Measurements from ENCODE around the gene AKR1C1. TPM values are rescaled to one million over a fixed set of nuclear protein-coding genes. Genes with fewer than 3 reads are reported as not detected.
"Not testable (repeated sequence)": the region's sequence is repeated elsewhere in the genome, so short reads cannot be mapped to it uniquely, and the experiment has no call there.

The AKR1C1 gene
- total RNA-seq, 1 experiment from 2014 or later: 10.2 TPM

DNA sequence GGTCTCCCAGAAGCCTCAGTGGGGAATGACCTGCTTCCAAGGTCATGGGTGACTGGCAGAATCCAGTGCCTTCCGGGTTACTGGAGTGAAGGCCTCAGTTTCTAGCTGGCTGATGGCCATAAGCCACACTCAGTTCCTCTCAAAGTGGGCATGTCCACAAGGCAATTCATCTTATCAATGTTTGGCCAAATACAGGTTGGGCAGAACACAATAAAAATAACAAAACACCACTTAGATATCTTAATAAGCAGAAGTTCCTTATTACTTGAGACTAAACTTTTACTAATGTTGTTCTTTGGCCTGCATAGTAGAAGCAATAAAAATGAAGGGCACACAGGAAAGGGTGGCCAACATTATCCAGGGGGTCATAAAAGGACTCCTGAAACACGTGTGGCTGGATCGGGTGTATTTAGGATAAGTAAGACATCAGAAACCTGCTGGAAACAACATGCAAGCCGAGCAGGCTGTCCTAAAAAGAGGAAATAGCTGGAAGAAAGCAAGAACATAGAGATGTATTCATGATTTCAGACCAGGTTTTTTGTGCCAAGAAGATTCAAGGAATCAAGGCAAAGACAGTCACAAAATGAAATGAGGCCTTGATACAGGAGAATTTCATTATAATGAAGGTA lies 60.1 kb downstream of the AKR1C1 start:
- Mint-ChIP-seq H3K9me3 (ENCODE audit: low read depth, unreplicated experiment) (peaks cover 5% of the 10 kb centered on the region), H3K27me3 (ENCODE audit: unreplicated experiment) (no peaks in the 10 kb centered on the region), H3K4me3 (ENCODE audit: low read depth, unreplicated experiment) (no peak overlapping the region), H3K4me1 (ENCODE audit: low read depth, unreplicated experiment) (peaks cover 61% of the 10 kb centered on the region), H3K27ac (ENCODE audit: unreplicated experiment) (no peak overlapping the region), H3K36me3 (ENCODE audit: insufficient read depth, unreplicated experiment) (no peaks in the 10 kb centered on the region)
- BruUV-seq (replicated peaks): no TSS peak
- intact Hi-C loops (cut with micrococcal nuclease; ENCODE audit: unreplicated experiment): no loop called here
- no peak for DNase-seq
- CTCF ChIA-PET: interaction anchor here (1.0 kb wide), 1 partner anchor 317 kb away, joined by 3 read pairs; no protein-coding TSS in a partner anchor
- TF ChIP-seq, protein P1, sequence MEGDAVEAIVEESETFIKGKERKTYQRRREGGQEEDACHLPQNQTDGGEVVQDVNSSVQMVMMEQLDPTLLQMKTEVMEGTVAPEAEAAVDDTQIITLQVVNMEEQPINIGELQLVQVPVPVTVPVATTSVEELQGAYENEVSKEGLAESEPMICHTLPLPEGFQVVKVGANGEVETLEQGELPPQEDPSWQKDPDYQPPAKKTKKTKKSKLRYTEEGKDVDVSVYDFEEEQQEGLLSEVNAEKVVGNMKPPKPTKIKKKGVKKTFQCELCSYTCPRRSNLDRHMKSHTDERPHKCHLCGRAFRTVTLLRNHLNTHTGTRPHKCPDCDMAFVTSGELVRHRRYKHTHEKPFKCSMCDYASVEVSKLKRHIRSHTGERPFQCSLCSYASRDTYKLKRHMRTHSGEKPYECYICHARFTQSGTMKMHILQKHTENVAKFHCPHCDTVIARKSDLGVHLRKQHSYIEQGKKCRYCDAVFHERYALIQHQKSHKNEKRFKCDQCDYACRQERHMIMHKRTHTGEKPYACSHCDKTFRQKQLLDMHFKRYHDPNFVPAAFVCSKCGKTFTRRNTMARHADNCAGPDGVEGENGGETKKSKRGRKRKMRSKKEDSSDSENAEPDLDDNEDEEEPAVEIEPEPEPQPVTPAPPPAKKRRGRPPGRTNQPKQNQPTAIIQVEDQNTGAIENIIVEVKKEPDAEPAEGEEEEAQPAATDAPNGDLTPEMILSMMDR (IDR thresholded peaks at IDR 0.05; ENCODE audit: unreplicated experiment): no peak

DNA sequence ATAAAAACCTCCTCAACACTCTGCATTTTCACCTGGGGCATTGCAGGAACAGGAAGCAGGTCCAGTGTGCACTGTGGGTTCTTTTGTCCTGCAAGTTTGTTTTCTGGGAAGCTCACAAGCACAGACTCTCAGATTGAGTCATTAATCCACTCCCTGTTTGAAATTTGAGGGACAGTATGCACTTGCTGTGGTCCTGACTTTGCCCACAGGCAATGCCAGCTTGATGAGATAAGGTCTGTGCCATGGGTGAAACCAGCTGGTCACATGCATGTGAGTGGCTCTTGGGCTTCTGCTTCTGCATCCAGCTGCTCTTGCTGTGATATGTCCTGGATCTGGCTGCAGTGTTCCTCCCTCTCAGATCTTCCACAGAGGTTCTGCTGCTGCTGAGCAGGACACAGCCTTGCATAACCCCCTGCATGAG lies 62.3 kb downstream of the AKR1C1 start:
- BruUV-seq (replicated peaks): not testable (repeated sequence)
- peak; percentile 28 for DNase-seq

DNA sequence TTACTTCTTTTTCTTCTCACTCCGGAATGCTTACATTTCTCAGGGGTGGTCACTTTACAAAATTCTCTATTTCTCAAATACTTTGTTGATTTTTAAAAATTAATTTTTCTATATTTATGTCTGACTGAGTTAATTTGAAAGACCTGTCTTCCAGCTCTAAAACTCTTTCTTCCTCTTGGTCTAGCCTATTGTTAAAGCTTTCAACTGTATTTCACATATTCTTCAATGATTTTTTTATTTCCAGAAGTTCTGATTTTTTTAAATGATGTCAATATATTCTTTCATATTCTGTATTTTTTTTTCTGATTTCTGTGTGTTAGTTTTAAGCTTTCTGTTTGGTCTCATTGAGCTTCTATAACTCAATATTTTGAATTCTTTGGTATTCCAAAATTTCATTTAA lies 67.8 kb downstream of the AKR1C1 start:
- H3K27me3 Mint-ChIP-seq (ENCODE audit: unreplicated experiment): no peaks in the 10 kb centered on the region
- H3K4me1 Mint-ChIP-seq (ENCODE audit: low read depth, unreplicated experiment): peaks cover 32% of the 10 kb centered on the region
- TF ChIP-seq, protein P1 (IDR thresholded peaks at IDR 0.05; ENCODE audit: unreplicated experiment): no peak
- no peak overlapping the region for H3K4me3 Mint-ChIP-seq (ENCODE audit: low read depth, unreplicated experiment)
- no TSS peak for BruUV-seq (replicated peaks)
- peaks cover 5% of the 10 kb centered on the region for H3K9me3 Mint-ChIP-seq (ENCODE audit: low read depth, unreplicated experiment)
- peaks cover 5% of the 10 kb centered on the region for H3K36me3 Mint-ChIP-seq (ENCODE audit: insufficient read depth, unreplicated experiment)
- DNase-seq: no peak
- CTCF ChIA-PET: no interaction called here
- intact Hi-C loops (cut with micrococcal nuclease; ENCODE audit: unreplicated experiment): no loop called here
- no peak overlapping the region for H3K27ac Mint-ChIP-seq (ENCODE audit: unreplicated experiment)

More for the DNA sequence above, 62.3 kb downstream of the AKR1C1 start:
- H3K9me3 Mint-ChIP-seq (ENCODE audit: low read depth, unreplicated experiment); intact Hi-C loops (cut with micrococcal nuclease; ENCODE audit: unreplicated experiment); CTCF ChIA-PET; H3K36me3 Mint-ChIP-seq (ENCODE audit: insufficient read depth, unreplicated experiment); H3K27me3 Mint-ChIP-seq (ENCODE audit: unreplicated experiment); H3K27ac Mint-ChIP-seq (ENCODE audit: unreplicated experiment); H3K4me3 Mint-ChIP-seq (ENCODE audit: low read depth, unreplicated experiment): not testable (repeated sequence)
- H3K4me1 Mint-ChIP-seq (ENCODE audit: low read depth, unreplicated experiment): peaks cover 40% of the 10 kb centered on the region

DNA sequence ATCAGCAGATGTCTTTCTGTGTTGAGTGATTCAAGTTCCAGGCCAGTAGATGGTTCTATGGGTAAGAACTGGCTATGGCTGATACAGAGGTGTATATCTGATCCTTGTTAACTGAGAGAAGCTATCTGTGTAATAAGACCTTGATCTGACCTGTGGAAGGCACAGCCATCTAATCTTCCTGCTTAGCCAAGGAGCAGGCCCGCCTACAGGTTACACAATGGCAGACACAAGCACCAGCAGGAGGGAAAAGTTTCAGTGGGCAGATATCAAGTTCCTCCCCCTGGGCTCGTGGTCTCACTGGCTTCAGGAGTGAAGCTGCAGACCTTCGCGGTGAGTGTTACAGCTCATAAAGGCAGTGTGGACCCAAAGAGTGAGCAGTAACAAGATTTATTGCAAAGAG lies 68.4 kb downstream of the AKR1C1 start:
- BruUV-seq (replicated peaks); H3K9me3 Mint-ChIP-seq (ENCODE audit: low read depth, unreplicated experiment): not testable (repeated sequence)

DNA sequence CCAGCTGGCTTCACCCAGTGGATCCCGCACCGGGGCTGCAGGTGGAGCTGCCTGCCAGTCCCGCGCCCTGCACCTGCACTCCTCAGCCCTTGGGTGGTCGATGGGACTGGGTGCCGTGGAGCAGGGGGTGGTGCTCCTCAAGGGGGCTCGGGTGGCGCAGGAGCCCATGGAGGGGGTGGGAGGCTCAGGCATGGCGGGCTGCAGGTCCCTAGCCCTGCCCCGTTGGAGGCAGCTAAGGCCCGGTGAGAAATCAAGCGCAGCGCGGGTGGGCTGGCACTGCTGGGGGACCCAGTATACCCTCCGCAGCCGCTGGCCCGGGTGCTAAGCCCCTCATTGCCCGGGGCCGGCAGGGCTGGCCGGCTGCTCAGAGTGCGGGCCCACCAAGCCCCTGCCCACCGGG lies 69.2 kb downstream of the AKR1C1 start:
- peaks cover 40% of the 10 kb centered on the region for H3K4me1 Mint-ChIP-seq (ENCODE audit: low read depth, unreplicated experiment)
- H3K4me3 Mint-ChIP-seq (ENCODE audit: low read depth, unreplicated experiment); CTCF ChIA-PET; DNase-seq; H3K9me3 Mint-ChIP-seq (ENCODE audit: low read depth, unreplicated experiment); H3K27ac Mint-ChIP-seq (ENCODE audit: unreplicated experiment); H3K36me3 Mint-ChIP-seq (ENCODE audit: insufficient read depth, unreplicated experiment); intact Hi-C loops (cut with micrococcal nuclease; ENCODE audit: unreplicated experiment); BruUV-seq (replicated peaks); H3K27me3 Mint-ChIP-seq (ENCODE audit: unreplicated experiment): not testable (repeated sequence)

More for the DNA sequence above, 68.4 kb downstream of the AKR1C1 start:
- DNase-seq; H3K4me3 Mint-ChIP-seq (ENCODE audit: low read depth, unreplicated experiment); intact Hi-C loops (cut with micrococcal nuclease; ENCODE audit: unreplicated experiment); H3K27ac Mint-ChIP-seq (ENCODE audit: unreplicated experiment); H3K36me3 Mint-ChIP-seq (ENCODE audit: insufficient read depth, unreplicated experiment); H3K27me3 Mint-ChIP-seq (ENCODE audit: unreplicated experiment); CTCF ChIA-PET: not testable (repeated sequence)
- H3K4me1 Mint-ChIP-seq (ENCODE audit: low read depth, unreplicated experiment): peaks cover 37% of the 10 kb centered on the region

Other genes starting within 250 kb of the AKR1C1 start
- gene AKR1E2, start 137.2 kb upstream of the AKR1C1 start, total RNA-seq (2022): 1.1 and 2.8 TPM in 2 replicates
- 10.6 and 13.2 TPM in 2 replicates for gene AKR1C2, start 40.4 kb downstream of the AKR1C1 start, total RNA-seq (2022)
- 177 and 181 TPM in 2 replicates for gene AKR1C3, start 131.0 kb downstream of the AKR1C1 start, total RNA-seq (2022)
- not detected in 2 replicates for gene AKR1C8, start 221.7 kb downstream of the AKR1C1 start, total RNA-seq (2022)
- gene AKR1C4, start 233.4 kb downstream of the AKR1C1 start, total RNA-seq (2022): 0.40 and 0.76 TPM in 2 replicates